DOHH2 (cell line): ENCODE data around the gene GRIN2D.

Experiments
- CTCF ChIP-seq: fragments of 200-600 bp; sonication (generic); IDR thresholded peaks from one replicate; pipeline ENCODE4 v1.5.1; 2014; ENCODE audit warnings: antibody characterized with exemption, mild to moderate bottlenecking, low read depth, low read length; ENCODE audit not compliant: poor library complexity, severe bottlenecking
- EZH2phosphoT487 ChIP-seq: fragments of 200-600 bp; sonication (generic); IDR thresholded peaks from 2 replicates; pipeline ENCODE4 v1.6.1; 2017; ENCODE audit warnings: borderline replicate concordance, mild to moderate bottlenecking, antibody characterized with exemption, low read length, moderate library complexity, mixed read lengths

GRCh38 chr19:48428670-48429069, 35.2 kb downstream of the GRIN2D start:
- TF ChIP-seq EZH2phosphoT487 (no peak), CTCF (no peak)
